GM08714 (cell line): ENCODE data around the gene SLX4IP.
"Not testable (repeated sequence)": the region's sequence is repeated elsewhere in the genome, so short reads cannot be mapped to it uniquely, and the experiment has no call there.

Source experiments
- H3K4me3 ChIP-seq: fragments of 200-500 bp; sonication (Bioruptor generic); 2 replicates; pipeline ENCODE4 v1.5.1; 2014; ENCODE audit warnings: mild to moderate bottlenecking, low read length, inconsistent platforms
- ZNF274 ChIP-seq: IDR thresholded peaks from 2 replicates; pipeline ENCODE4 v1.6.1; 2012; ENCODE audit warnings: mild to moderate bottlenecking, low read depth, low read length

Gene SLX4IP

DNA sequence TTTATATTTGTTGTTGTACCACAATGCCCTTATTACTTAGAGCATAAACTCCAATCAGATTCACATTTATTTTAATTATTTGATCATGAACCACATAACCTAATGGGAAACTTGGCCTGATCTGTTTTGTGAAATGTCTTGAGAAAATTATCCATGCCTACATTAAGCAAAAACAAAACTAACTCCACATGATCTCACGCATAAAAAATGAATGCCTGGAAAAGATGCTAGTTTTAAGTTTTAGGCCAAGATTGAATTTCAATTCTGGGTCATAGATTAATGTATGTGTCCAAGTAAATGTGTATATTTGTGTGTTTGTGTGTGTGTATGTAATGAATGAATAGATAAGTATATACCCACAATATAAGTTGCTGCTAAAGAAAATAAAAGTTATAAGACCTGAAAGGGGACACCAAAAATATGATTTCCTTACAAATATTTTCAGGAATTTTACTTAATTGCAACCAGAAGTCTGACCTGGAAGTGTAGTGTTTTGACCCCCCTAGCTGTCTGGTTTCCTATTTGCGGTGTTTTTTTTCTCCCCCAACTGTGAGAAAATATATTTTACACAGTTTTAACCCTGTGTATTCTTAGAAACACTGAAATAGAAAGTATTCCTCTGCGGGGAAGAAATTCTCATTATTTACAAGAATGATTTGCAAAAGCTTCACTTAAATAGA is 141.4 kb downstream of the SLX4IP start:
- no peak for TF ChIP-seq ZNF274

DNA sequence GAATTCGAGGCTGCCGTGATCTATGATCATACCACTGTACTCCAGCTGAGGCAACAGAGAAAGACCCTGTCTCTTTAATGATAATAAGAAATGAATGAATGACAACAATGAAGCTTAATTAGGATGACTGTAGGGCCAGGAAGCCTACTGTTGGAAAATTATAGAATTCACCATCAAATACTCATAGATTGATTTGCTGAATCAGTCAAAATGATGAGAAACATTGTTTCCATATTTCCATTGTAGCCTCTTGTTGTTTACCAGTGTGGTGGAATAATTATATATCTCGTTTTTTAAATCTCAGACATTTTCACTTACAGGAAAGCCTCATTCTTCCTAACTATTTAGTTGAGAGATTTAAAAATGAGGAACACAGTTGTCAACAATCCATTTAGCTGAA is 142.5 kb downstream of the SLX4IP start:
- no peak overlapping the region for H3K4me3 ChIP-seq
- no peak for TF ChIP-seq ZNF274

More for the DNA sequence above, 141.4 kb downstream of the SLX4IP start:
- no peak overlapping the region for H3K4me3 ChIP-seq

DNA sequence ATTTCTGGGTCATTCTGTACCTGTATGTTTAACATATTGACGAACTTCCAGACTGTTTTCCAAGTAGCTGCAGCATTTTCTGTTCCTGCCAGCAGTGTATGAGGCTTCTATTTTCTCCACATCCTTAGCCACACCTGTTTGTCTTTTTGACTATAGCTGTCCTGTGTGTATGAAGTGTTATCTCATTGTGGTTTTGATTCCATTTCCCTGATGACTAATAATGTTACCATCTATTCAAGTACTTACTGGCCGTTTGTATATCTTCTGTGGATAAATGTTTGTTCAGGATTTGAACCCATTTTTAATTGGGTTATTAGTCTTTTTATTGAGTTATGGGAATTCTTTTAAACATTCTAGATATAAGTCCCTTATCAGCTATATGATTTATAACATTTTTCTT is 143.5 kb downstream of the SLX4IP start:
- no peak overlapping the region for H3K4me3 ChIP-seq
- TF ChIP-seq ZNF274, result no peak

GRCh38 chr20:10579942-10580341 is 144.8 kb downstream of the SLX4IP start:
- H3K4me3 ChIP-seq, result no peak overlapping the region
- TF ChIP-seq ZNF274, result no peak

- TF ChIP-seq ZNF274, result no peak
- H3K4me3 ChIP-seq, result no peak overlapping the region
Observed at GRCh38 chr20:10580700-10581099, 145.6 kb downstream of the SLX4IP start.

- no peak for TF ChIP-seq ZNF274
- no peak overlapping the region for H3K4me3 ChIP-seq
Observed at GRCh38 chr20:10581823-10582222, 146.7 kb downstream of the SLX4IP start.

DNA sequence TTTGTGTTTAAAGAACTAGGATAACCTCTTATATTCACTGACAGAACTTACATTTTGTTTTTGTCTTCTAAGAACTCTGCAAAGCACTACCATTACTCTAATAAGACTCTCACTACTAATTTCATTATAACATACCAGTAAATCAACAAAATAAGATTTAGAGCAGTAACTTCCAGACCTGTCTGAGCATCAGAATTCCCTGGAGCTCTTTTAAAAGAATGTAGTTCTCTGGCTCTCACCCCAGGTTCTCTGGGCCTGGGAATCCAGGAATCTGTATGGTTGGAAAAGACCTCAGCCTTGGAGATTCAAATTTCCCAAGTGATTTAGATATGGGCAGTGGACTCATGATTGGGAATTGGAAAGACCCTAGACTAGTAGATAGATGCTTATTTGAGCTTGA is 149.3 kb downstream of the SLX4IP start:
- no peak for TF ChIP-seq ZNF274
- H3K4me3 ChIP-seq, result no peak overlapping the region

DNA sequence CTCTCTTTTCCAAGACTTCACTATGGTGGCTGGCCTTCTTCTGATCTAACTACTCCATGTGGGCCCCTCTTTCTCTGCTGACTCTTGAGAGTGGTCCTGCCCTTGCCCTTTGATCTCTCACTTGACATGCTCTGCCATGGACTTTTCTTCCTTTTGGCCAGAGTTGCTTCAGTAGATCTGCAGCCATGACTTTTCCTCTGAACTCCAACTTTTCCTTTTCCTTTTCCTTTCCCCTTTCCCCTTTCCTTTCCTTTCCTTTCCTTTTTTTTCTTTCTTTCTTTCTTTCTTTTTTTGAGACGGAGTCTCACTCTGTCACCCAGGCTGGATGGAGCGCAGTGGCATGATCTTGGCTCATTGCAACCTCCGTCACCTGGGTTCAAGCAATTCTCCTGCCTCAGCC is 150.2 kb downstream of the SLX4IP start:
- H3K4me3 ChIP-seq, result no peak overlapping the region
- TF ChIP-seq ZNF274, result no peak

GRCh38 chr20:10586296-10586695 is 151.2 kb downstream of the SLX4IP start:
- TF ChIP-seq ZNF274, result no peak
- no peak overlapping the region for H3K4me3 ChIP-seq

- not testable (repeated sequence) for H3K4me3 ChIP-seq
Observed at GRCh38 chr20:10590446-10590845, 155.3 kb downstream of the SLX4IP start.

- TF ChIP-seq ZNF274, result no peak
- H3K4me3 ChIP-seq, result no peak overlapping the region
Observed at GRCh38 chr20:10590950-10591671, 156.0 kb downstream of the SLX4IP start.

DNA sequence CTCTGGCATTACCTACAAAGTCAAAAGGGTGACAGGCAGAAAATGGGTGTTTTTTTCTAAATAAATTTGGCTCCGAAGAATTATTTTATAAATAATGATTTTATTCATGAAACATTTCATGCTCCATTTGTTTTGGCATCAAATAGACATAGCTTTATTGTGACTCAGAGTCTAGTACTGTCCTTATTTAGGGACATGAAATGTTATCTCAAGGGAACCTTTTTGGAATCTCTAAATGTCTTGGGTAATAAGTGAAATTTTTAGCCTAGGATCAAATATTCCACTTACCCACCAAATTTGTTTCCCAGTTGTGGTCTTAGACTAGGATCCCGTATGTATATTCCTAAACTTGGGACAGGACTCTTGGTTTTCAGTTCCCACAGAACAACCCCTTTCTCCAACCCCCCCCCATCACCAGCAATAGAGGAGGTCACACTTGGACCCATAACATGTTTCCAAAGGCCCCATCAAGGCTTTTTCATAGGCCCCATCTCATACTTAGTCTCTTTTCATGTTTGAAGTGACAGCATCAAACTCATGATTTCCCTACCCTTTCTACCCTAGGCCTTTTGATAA is 156.9 kb downstream of the SLX4IP start:
- no peak overlapping the region for H3K4me3 ChIP-seq
- no peak for TF ChIP-seq ZNF274

GRCh38 chr20:10594296-10594868 is 159.3 kb downstream of the SLX4IP start:
- no peak for TF ChIP-seq ZNF274
- no peak overlapping the region for H3K4me3 ChIP-seq

DNA sequence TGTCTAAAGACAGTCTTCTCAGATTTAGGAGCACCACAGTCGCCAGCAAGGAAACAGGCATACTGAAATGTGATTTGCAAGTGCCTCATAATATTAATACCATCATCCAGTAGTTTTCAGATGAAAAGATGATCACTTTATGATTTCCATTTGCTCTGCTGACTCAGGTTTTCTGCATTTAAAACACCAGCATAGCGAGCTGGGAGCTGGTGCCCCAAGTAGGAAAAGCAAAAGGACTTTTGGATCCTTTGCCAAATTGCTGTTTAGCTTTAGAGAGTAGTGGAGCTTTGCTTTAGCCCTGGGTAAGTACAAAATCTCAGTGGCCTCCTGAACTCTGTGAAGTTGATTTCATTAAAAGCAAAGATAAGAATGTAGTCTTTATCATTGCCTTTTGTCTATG is 160.2 kb downstream of the SLX4IP start:
- TF ChIP-seq ZNF274, result no peak
- no peak overlapping the region for H3K4me3 ChIP-seq

DNA sequence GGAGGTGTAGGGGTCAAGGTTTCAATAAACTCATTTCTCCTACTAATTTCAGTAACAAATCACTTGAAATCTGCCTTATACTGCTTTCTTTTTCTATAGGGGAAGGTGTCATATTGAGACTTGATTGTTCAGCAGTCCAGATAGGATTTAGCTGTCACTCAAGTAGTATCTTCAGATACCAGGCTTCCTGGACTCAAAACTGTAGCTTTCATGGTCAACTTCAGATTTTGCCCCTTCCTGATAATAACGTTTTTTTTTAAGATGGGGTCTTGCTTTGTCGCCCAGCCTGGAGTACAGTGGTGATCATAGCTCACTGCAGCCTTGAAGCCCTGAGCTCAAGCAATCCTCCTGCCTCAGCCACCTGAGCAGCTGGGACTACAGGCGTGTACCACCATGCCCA is 160.9 kb downstream of the SLX4IP start:
- H3K4me3 ChIP-seq, result no peak overlapping the region
- no peak for TF ChIP-seq ZNF274
